Neural cell (in vitro differentiated cells): Measurements from ENCODE around the gene GAS7.
"Not testable (repeated sequence)": the region's sequence is repeated elsewhere in the genome, so short reads cannot be mapped to it uniquely, and the experiment has no call there.

Source experiments
- CTCF ChIP-seq: fragments of 450-650 bp; IDR thresholded peaks from 2 replicates; pipeline ENCODE4 v1.5.1; 2014; ENCODE audit warnings: antibody characterized with exemption, mild to moderate bottlenecking, moderate library complexity; ENCODE audit not compliant: poor library complexity, severe bottlenecking
- EZH2 ChIP-seq: fragments of 200-600, 300-800 bp; shearing (Covaris generic), sonication (generic); IDR thresholded peaks from 2 replicates; pipeline ENCODE4 v1.6.1; 2014; ENCODE audit warnings: antibody characterized with exemption, low read length, borderline replicate concordance, mild to moderate bottlenecking; ENCODE audit not compliant: insufficient read depth, poor library complexity, severe bottlenecking

- not testable (repeated sequence) for TF ChIP-seq EZH2, CTCF
Measured at GRCh38 chr17:10016958-10017570, 181.3 kb downstream of the GAS7 start.
